Raji (cell line): Measurements from ENCODE around the gene CLDN20.

Source experiments
- POLR2A ChIP-seq: IDR thresholded peaks from 2 replicates; pipeline ENCODE4 v1.6.1; 2011; ENCODE audit warnings: low read depth, low read length, control low read depth; ENCODE audit not compliant: insufficient read depth

The CLDN20 gene

DNA sequence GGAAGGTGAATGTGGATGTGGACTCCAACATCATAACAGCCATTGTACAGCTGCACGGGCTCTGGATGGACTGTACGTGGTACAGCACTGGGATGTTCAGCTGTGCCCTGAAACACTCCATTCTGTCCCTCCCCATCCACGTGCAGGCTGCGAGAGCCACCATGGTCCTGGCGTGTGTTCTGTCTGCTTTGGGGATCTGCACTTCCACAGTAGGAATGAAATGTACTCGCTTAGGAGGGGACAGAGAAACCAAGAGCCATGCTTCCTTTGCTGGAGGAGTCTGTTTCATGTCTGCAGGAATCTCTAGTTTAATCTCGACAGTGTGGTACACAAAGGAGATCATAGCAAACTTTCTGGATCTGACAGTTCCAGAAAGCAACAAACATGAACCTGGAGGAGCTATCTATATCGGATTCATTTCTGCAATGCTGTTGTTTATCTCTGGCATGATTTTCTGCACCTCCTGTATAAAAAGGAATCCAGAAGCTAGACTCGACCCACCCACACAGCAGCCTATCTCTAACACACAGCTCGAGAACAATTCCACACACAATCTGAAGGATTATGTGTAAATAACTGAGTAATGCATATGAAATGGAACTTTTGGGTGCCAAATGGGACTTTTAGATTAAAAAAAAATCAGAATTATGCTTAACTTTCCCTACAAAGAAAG, 12.1 kb downstream of the CLDN20 start:
- no peak for TF ChIP-seq POLR2A

DNA sequence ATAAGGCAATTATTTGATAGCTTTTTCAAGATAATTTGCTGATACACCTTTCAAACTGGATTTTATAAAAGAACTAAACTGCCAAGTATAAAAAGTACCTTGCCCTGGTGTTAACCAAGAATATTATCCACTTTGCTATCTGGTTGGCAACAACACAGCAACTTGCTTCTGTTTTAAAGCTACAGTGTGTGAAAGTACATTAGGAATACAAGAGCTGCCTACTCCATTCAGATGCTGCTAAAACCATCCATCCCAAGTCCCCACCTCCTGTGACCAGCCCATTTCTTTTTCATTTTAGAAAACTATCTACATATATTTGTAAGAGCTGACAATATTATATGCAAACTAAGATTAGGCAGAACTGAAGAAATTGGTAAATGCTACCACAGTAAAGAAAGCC, 12.8 kb downstream of the CLDN20 start:
- TF ChIP-seq POLR2A: no peak

DNA sequence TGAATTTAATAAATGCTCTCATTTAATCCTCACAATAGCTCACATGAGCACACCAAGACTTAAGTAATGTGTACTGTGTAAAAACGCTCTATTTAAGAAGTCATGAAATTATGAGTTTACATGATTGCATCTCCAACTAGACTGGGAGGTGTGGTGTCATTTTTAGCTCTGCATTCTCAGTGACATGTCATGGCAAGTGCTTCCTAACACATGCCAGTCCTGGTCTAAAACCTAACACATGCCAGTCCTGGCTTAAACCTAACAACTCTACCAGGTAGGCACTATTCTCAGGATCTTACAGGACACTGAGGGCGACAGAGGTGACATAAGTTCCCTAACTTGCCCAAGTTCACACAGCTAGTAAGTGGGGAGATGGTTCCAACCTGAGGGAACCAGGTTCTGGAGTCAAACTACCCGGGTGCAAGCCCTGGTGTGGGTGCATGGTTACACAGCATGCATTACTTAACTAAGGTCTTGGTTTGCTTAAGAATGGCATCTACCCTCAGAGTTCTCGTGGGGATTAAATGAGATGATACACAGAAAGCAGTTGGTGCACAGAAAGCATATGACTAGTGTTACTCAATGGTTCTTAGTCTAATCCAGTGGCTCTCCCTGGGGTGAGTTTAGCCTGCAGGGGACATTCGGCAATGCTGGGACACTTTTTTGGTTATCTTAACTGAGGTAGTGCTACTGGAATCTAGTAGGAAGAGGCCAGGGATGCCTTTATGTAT, 14.7 kb downstream of the CLDN20 start:
- no peak for TF ChIP-seq POLR2A

DNA sequence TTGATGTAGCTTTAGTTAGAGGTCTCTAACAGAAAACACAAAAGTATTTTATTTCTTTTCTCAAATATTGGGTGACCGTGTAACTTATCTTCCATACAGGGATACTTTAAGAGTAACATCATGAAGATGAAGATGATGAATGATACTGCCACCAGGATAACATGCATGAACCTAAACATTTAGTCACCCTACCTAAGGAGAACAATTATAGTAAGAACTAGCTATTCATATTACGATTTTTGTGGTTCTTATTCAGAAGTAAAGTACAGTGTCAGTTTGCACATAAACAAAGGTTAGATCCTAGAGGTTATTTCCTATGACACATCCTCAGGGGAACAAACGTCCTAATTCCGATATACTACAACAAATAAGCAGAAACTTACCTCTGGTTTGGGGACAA, 21.0 kb downstream of the CLDN20 start:
- no peak for TF ChIP-seq POLR2A

- no peak for TF ChIP-seq POLR2A
These were observed 23.9 kb downstream of the CLDN20 start for GRCh38 chr6:155287762-155288161.

DNA sequence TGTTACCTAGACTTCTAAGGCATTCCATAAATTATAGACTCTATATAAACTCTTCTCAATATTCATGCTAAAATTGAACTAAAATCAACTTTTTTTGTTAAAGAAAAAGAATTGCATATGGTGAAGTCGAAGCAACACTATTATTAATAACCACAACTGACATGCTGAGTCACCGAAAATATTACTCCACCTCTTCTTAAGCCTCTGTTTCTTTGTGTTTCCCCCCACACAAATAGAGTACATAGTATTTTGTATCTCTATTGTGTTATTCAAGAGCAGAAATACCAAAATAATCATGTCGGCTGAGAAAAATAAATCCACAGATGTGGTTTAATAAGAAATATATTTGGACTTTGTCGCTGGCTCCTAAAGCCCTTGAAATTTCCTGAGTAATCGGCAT, 26.7 kb downstream of the CLDN20 start:
- no peak for TF ChIP-seq POLR2A

DNA sequence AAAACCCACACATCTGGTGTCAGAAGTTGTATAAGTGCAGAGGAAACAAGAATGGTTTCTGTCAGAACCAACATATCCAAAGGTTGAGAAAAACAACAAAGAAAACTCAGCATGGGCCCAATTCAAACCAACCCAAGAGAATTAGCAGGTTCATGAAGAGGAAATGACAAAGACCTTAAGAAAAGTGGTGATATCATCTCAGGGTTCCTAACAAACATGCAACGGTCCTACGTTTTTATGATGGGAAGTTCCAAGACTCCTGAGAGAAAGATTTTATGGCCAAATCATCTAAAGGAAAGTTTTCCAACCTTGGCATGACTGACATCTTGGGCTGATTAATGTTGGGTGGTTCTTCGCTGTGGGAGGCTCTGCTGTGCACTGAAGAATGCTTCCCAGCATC, 27.5 kb downstream of the CLDN20 start:
- TF ChIP-seq POLR2A: no peak

DNA sequence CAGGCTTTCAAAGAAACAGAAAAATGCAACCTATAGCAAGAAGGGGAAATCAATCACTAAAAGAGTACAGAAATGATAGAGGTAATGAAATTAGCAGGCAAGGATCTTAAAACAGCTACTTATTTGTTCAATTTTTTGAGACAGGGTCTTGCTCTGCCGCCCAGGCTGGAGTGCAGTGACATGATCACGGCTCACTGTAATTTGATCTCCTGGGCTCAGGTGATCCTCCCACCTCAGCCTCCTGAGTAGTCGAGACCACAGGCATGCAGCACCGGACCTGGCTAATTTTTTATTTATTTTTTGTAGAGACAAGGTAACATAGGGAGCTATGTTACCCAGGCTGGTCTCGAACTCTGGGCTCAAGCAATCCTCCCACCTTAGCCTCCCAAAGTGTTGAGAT, 28.9 kb downstream of the CLDN20 start:
- TF ChIP-seq POLR2A: no peak

GRCh38 chr6:155297669-155298068, 33.9 kb downstream of the CLDN20 start:
- no peak for TF ChIP-seq POLR2A

- TF ChIP-seq POLR2A: no peak
These were observed 38.1 kb downstream of the CLDN20 start for GRCh38 chr6:155301867-155302266.

- TF ChIP-seq POLR2A: no peak
These were observed 39.6 kb downstream of the CLDN20 start for GRCh38 chr6:155303361-155303870.

DNA sequence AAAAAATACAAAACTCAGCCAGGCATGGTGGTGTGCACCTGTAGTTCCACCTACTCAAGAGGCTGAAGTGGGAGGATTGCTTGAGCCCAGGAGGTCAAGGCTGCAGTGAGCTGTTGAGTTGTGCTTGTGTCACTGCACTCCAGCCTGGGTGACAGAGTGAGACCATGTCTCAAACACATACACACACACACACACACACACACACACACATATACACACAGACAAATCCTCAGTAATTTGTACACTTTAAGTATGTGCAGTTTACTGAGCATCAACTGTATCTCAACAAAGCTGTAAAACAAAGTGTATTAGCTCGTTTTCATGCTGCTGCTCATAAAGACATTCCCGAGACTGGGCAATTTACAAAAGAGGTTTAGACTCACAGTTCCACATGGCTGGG, 43.1 kb downstream of the CLDN20 start:
- no peak for TF ChIP-seq POLR2A

DNA sequence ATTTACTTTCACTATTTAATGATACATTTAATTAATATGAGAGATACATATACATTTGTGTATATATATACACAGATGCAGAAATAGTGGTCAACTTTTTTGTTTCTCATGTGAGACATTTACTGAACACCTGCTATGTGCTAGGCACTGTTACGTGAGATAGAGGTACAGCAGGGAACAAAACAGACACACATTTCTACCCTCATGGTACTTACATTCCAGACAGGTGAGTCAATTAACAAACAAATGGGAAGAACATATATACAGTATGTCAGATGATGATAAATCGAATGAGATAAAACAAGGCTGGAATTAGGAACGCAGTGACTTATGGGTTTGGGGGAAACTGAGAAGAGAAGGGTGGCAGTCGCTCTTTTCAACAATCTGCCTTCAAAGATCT, 45.3 kb downstream of the CLDN20 start:
- TF ChIP-seq POLR2A: no peak

DNA sequence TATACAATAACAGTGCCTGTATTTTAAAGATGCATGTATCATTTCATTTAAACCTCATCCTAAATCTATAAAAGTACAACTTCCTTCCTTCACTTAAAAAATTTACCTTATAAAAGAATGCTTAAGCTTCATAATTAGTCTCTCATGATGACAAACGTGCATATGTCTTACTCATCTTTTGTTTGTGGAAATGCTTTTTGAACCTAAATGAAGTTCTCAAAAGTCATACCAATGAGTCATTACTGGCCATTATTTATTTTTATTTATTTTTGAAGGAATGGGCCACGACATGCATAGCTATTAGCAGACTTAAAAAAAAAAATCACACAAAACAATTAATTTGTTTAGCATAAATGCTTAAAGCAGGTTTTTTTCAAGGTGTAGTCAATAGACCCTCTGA, 46.8 kb downstream of the CLDN20 start:
- TF ChIP-seq POLR2A: no peak

- no peak for TF ChIP-seq POLR2A
These were observed 47.3 kb downstream of the CLDN20 start for GRCh38 chr6:155311086-155311485.

GRCh38 chr6:155311583-155311982, 47.8 kb downstream of the CLDN20 start:
- TF ChIP-seq POLR2A: no peak
